Naive thymus-derived CD4-positive, alpha-beta T cell (primary cell): Measurements from ENCODE around the gene EXOC6B. TPM values are rescaled to one million over a fixed set of nuclear protein-coding genes. Genes with fewer than 3 reads are reported as not detected.

ENCODE experiments used
- ATAC-seq: fragments of 150-1000 bp; cut with Tn5 transposase; 2 replicates; pipeline ENCODE4 v1.10.0; 2021; ENCODE audit warnings: mild to moderate bottlenecking, moderate library complexity
- CTCF ChIA-PET: fragments of 350-600 bp; sonication (Branson Sonifier 250); formaldehyde crosslinking; loops from one replicate; lab custom pipeline; 2021; ENCODE audit warnings: antibody characterized with exemption; lab: Charles Lee
- POLR2A ChIA-PET: fragments of 350-600 bp; sonication (Branson Sonifier 250); formaldehyde crosslinking; loops from one replicate; lab custom pipeline; 2021; ENCODE audit warnings: antibody characterized with exemption, inconsistent platforms; lab: Charles Lee
- DNase-seq, 9 donors: peaks; one replicate each; pipeline versions ENCODE4 v3.0.0 to v3.0.0-alpha.2; 2020 to 2022; ENCODE audit warnings: mixed read lengths in 1 of 9
- H3K27ac ChIP-seq: one replicate; pipeline ENCODE4 v1.7.0; 2013; ENCODE audit warnings: mild to moderate bottlenecking, low read depth, low read length, moderate library complexity
- H3K27me3 ChIP-seq, 2 donors: one replicate each; pipeline ENCODE4 v1.7.0; 2013; ENCODE audit warnings: low read length in 2 of 2, mild to moderate bottlenecking in 2 of 2, moderate library complexity in 2 of 2; ENCODE audit not compliant: control insufficient read depth in 2 of 2, insufficient read depth in 2 of 2
- H3K36me3 ChIP-seq, 3 experiments: 1 replicate in 2 of 3; 2 replicates in 1 of 3; pipeline ENCODE4 v1.7.0; 2013; ENCODE audit warnings: low read length in 3 of 3, mild to moderate bottlenecking in 3 of 3, moderate library complexity in 1 of 3; ENCODE audit not compliant: insufficient read depth in 3 of 3, control insufficient read depth in 2 of 3
- H3K4me1 ChIP-seq, 2 donors: one replicate each; pipeline ENCODE4 v1.7.0; 2013; ENCODE audit warnings: low read length in 2 of 2, mild to moderate bottlenecking in 2 of 2, moderate library complexity in 1 of 2; ENCODE audit not compliant: control insufficient read depth in 2 of 2, insufficient read depth in 2 of 2
- H3K4me3 ChIP-seq: 2 replicates; pipeline ENCODE4 v1.7.0; 2013; ENCODE audit warnings: mild to moderate bottlenecking, low read length
- H3K9me3 ChIP-seq, 3 experiments: 1 replicate in 2 of 3; 2 replicates in 1 of 3; pipeline ENCODE4 v1.7.0; 2013; ENCODE audit warnings: low read length in 3 of 3; ENCODE audit not compliant: control insufficient read depth in 2 of 3
- H3K27ac Mint-ChIP-seq, 9 donors: one replicate each; pipeline ENCODE4 v1.8.0; 2020 to 2022; ENCODE audit warnings: mixed read lengths in 9 of 9, mild to moderate bottlenecking in 8 of 9, moderate library complexity in 5 of 9, inconsistent platforms in 2 of 9
- H3K27me3 Mint-ChIP-seq, 5 donors: one replicate each; pipeline ENCODE4 v1.8.0; 2021 to 2022; ENCODE audit warnings: mixed read lengths in 5 of 5, mild to moderate bottlenecking in 1 of 5
- H3K36me3 Mint-ChIP-seq, 5 donors: one replicate each; pipeline ENCODE4 v1.8.0; 2020 to 2022; ENCODE audit warnings: mixed read lengths in 5 of 5, mild to moderate bottlenecking in 3 of 5, inconsistent platforms in 1 of 5
- H3K4me1 Mint-ChIP-seq, 7 donors: one replicate each; pipeline ENCODE4 v1.8.0; 2020 to 2022; ENCODE audit warnings: mixed read lengths in 7 of 7, mild to moderate bottlenecking in 3 of 7, inconsistent platforms in 1 of 7
- H3K4me3 Mint-ChIP-seq, 10 donors: one replicate each; pipeline ENCODE4 v1.8.0; 2020 to 2022; ENCODE audit warnings: mild to moderate bottlenecking in 10 of 10, mixed read lengths in 10 of 10, moderate library complexity in 6 of 10, inconsistent platforms in 2 of 10
- H3K9me3 Mint-ChIP-seq, 11 donors: one replicate each; pipeline ENCODE4 v1.8.0; 2020 to 2022; ENCODE audit warnings: mixed read lengths in 11 of 11, mild to moderate bottlenecking in 4 of 11, inconsistent platforms in 1 of 11, moderate library complexity in 1 of 11
- intact Hi-C, 2 donors: fragments of 100-400 bp; cut with micrococcal nuclease; formaldehyde crosslinking; loops; one replicate each; pipeline ENCODE4 v1.15.1; 2023
- polyA plus RNA-seq, 2 donors: library from polyadenylated mRNA; unstranded; fragments of 300-500 nt; fragmentation: Illumina TruSeq; gene quantifications; one replicate each; pipeline ENCODE4 v1.2.3, GENCODE V29; 2021
- total RNA-seq, 6 experiments: library from RNA in 5 of 6; stranded (reverse) in 5 of 6; gene quantifications; 1 replicate in 5 of 6; 2 replicates in 1 of 6; pipeline ENCODE4 v1.2.3 and lab custom pipeline; 2021 to 2026

EXOC6B gene
- total and polyA plus RNA-seq, 7 experiments from 2014 or later: 3.5 to 21.9 (median 15.1) TPM

GRCh38 chr2:72581560-72582181 is 244.2 kb downstream of the EXOC6B start:
- intact Hi-C loops: no loop called here
- Mint-ChIP-seq H3K27me3 (peaks cover 0 to 3% (median 0%) of the 10 kb centered on the region in 5 donors), H3K4me1 (peaks cover 0 to 11% (median 0%) of the 10 kb centered on the region in 7 donors), H3K9me3 (peaks cover 0 to 3% (median 0%) of the 10 kb centered on the region in 11 donors), H3K4me3 (no peak overlapping the region), H3K36me3 (peaks cover 0 to 13% (median 0%) of the 10 kb centered on the region in 5 donors), H3K27ac (no peak overlapping the region)
- CTCF ChIA-PET: interaction anchor here (0.7 kb wide), 3 partner anchors 8 to 1031 kb away, joined by 3 to 4 read pairs (median 3); no protein-coding TSS in a partner anchor
- DNase-seq: no peak
- Histone ChIP-seq H3K27ac (no peak overlapping the region), H3K4me3 (no peak overlapping the region), H3K27me3 (no peaks in the 10 kb centered on the region), H3K36me3 (no peaks in the 10 kb centered on the region), H3K9me3 (no peaks in the 10 kb centered on the region), H3K4me1 (no peaks in the 10 kb centered on the region)
- no peak for ATAC-seq
- POLR2A ChIA-PET: no interaction called here

- peaks cover 0 to 12% (median 0%) of the 10 kb centered on the region in 5 donors for H3K36me3 Mint-ChIP-seq
- Histone ChIP-seq H3K27me3 (no peaks in the 10 kb centered on the region), H3K4me3 (no peak overlapping the region), H3K4me1 (no peaks in the 10 kb centered on the region), H3K36me3 (no peaks in the 10 kb centered on the region), H3K27ac (no peak overlapping the region), H3K9me3 (no peaks in the 10 kb centered on the region)
- no peak overlapping the region for H3K27ac Mint-ChIP-seq
- H3K4me1 Mint-ChIP-seq: peaks cover 0 to 8% (median 0%) of the 10 kb centered on the region in 7 donors
- peaks cover 0 to 3% (median 0%) of the 10 kb centered on the region in 5 donors for H3K27me3 Mint-ChIP-seq
- no peak overlapping the region for H3K4me3 Mint-ChIP-seq
- H3K9me3 Mint-ChIP-seq: peaks cover 0 to 1% (median 0%) of the 10 kb centered on the region in 11 donors
- DNase-seq (peak in 6 of 9 donors; percentile 0 to 32 (median 10)), ATAC-seq (no peak)
- intact Hi-C loops: loop anchor here (1.0 to 5.0 kb wide), 3 partner anchors 427 to 1047 kb away; no protein-coding TSS in a partner anchor
- CTCF ChIA-PET: interaction anchor here (0.6 to 1.3 kb wide), 3 partner anchors 656 to 1031 kb away, joined by 3 to 10 read pairs (median 3); no protein-coding TSS in a partner anchor
- POLR2A ChIA-PET: no interaction called here
These were observed 246.1 kb downstream of the EXOC6B start for GRCh38 chr2:72579591-72580180.

- intact Hi-C loops: loop anchor here (5.0 kb wide), 2 partner anchors 425 to 1045 kb away; no protein-coding TSS in a partner anchor
- Histone ChIP-seq H3K9me3 (no peaks in the 10 kb centered on the region), H3K4me3 (no peak overlapping the region), H3K27ac (no peak overlapping the region), H3K36me3 (no peaks in the 10 kb centered on the region), H3K27me3 (no peaks in the 10 kb centered on the region), H3K4me1 (no peaks in the 10 kb centered on the region)
- Mint-ChIP-seq H3K36me3 (peaks cover 0 to 12% (median 5%) of the 10 kb centered on the region in 5 donors), H3K27ac (no peak overlapping the region), H3K9me3 (peaks cover 0 to 1% (median 0%) of the 10 kb centered on the region in 11 donors), H3K27me3 (peaks cover 0 to 3% (median 0%) of the 10 kb centered on the region in 5 donors), H3K4me1 (no peaks in the 10 kb centered on the region), H3K4me3 (no peak overlapping the region)
- ATAC-seq (no peak), DNase-seq (no peak)
- ChIA-PET CTCF (no interaction called here), POLR2A (no interaction called here)
These were observed 249.0 kb downstream of the EXOC6B start for GRCh38 chr2:72576861-72577260.

GRCh38 chr2:72576459-72576858 is 249.4 kb downstream of the EXOC6B start:
- Mint-ChIP-seq H3K27me3 (peaks cover 0 to 3% (median 0%) of the 10 kb centered on the region in 5 donors), H3K4me1 (no peaks in the 10 kb centered on the region), H3K27ac (no peak overlapping the region), H3K4me3 (no peak overlapping the region), H3K36me3 (peaks cover 0 to 12% (median 5%) of the 10 kb centered on the region in 5 donors), H3K9me3 (peaks cover 0 to 1% (median 0%) of the 10 kb centered on the region in 11 donors)
- Histone ChIP-seq H3K4me3 (no peak overlapping the region), H3K27ac (no peak overlapping the region), H3K9me3 (no peaks in the 10 kb centered on the region), H3K36me3 (no peaks in the 10 kb centered on the region), H3K4me1 (no peaks in the 10 kb centered on the region), H3K27me3 (no peaks in the 10 kb centered on the region)
- ATAC-seq: no peak
- intact Hi-C loops: loop anchor here (5.0 kb wide), 2 partner anchors 424 to 1044 kb away; no protein-coding TSS in a partner anchor
- CTCF ChIA-PET: no interaction called here
- POLR2A ChIA-PET: no interaction called here
- no peak for DNase-seq

GRCh38 chr2:72574886-72575285 is 250.9 kb downstream of the EXOC6B start:
- ATAC-seq: no peak
- CTCF ChIA-PET: no interaction called here
- peaks cover 0 to 17% (median 5%) of the 10 kb centered on the region in 5 donors for H3K36me3 Mint-ChIP-seq

GRCh38 chr2:72573232-72573631 is 252.6 kb downstream of the EXOC6B start:
- Histone ChIP-seq H3K4me3 (no peak overlapping the region), H3K9me3 (no peaks in the 10 kb centered on the region), H3K27me3 (no peaks in the 10 kb centered on the region), H3K36me3 (no peaks in the 10 kb centered on the region), H3K27ac (no peak overlapping the region), H3K4me1 (no peaks in the 10 kb centered on the region)
- peaks cover 0 to 24% (median 5%) of the 10 kb centered on the region in 5 donors for H3K36me3 Mint-ChIP-seq
- DNase-seq (no peak), ATAC-seq (no peak)
- peaks cover 0 to 2% (median 0%) of the 10 kb centered on the region in 5 donors for H3K27me3 Mint-ChIP-seq
- no peak overlapping the region for H3K27ac Mint-ChIP-seq
- intact Hi-C loops: no loop called here
- H3K9me3 Mint-ChIP-seq: peaks cover 0 to 1% (median 0%) of the 10 kb centered on the region in 11 donors
- POLR2A ChIA-PET: no interaction called here
- CTCF ChIA-PET: no interaction called here
- no peak overlapping the region for H3K4me3 Mint-ChIP-seq
- no peaks in the 10 kb centered on the region for H3K4me1 Mint-ChIP-seq

More at GRCh38 chr2:72574886-72575285, 250.9 kb downstream of the EXOC6B start:
- peaks cover 0 to 1% (median 0%) of the 10 kb centered on the region in 11 donors for H3K9me3 Mint-ChIP-seq
- POLR2A ChIA-PET: no interaction called here
- Histone ChIP-seq H3K27ac (no peak overlapping the region), H3K4me1 (no peaks in the 10 kb centered on the region), H3K36me3 (no peaks in the 10 kb centered on the region), H3K4me3 (no peak overlapping the region), H3K9me3 (no peaks in the 10 kb centered on the region), H3K27me3 (no peaks in the 10 kb centered on the region)
- H3K4me1 Mint-ChIP-seq: no peaks in the 10 kb centered on the region
- peaks cover 0 to 3% (median 0%) of the 10 kb centered on the region in 5 donors for H3K27me3 Mint-ChIP-seq
- no peak overlapping the region for H3K4me3 Mint-ChIP-seq
- no peak overlapping the region for H3K27ac Mint-ChIP-seq
- DNase-seq: no peak
- intact Hi-C loops: loop anchor here (5.0 kb wide), 2 partner anchors 423 to 1043 kb away; no protein-coding TSS in a partner anchor
